ENCODE results near the gene SYT17.

Gene SYT17

GRCh38 chr16:19213885-19214284 lies 45.8 kb downstream of the SYT17 start:
- DNase-seq: no peak

GRCh38 chr16:19215705-19216104 lies 47.7 kb downstream of the SYT17 start:
- DNase-seq: no peak

- DNase-seq: peak in 10 of 58 donors; percentile 8 to 48 (median 16)
Measured at GRCh38 chr16:19218581-19218980, 50.5 kb downstream of the SYT17 start.

DNA sequence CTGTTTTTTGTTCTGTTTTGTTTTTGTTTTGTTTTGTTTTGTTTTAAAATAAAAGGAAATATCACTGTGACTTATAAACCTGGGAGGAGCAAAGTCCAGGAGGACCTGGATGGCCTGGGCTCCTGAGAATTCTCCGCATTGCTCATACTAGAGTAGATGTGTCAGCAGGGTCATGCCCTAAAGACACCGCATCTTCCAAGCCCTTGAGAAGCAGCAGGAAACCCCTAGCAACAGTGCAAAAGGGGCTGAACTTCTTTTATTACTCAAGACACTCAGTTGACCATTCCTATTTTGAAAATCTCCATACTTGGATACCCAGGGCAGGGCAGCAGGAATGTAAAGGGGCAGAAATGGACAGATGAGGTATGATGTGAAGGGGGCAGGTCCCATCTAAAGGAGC lies 51.8 kb downstream of the SYT17 start:
- no peak for DNase-seq

GRCh38 chr16:19223235-19224170 lies 55.5 kb downstream of the SYT17 start:
- DNase-seq: no peak

DNA sequence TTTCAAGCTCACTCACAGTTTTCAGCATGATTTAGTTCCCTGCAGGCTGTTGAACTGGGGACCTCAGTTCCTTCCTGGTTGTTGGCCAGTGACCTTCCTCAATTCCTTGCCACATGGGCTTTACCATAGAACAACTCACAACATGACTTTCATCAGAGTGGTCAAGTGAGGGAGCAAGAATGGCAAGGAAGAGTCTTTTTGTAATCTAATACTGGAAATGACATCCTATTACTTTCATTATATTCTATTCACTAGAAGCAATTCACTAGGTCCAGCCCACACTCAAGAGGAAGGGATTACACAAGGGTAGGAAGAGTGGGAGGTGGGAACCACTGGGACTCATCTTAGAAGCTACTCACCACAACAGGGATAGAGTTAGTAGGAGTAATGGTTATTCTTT lies 57.6 kb downstream of the SYT17 start:
- DNase-seq: no peak

DNA sequence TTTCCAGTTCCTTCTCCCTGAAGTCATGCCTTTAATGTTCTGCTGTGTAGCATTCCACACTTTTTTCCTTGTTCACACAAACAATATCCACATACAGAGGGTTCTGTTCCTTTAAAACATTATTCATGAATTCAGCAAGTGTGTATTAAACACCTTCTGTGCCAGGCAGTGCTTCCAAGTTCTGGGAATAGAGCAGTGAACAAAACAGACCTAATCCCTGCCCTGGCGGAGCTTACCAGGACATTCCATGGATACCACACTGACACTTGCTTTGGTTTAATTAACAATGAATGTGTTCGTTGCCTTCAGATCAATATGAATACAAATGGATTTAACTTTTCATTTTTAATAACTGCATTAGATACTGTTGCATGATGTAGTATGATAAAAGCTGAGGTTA lies 59.6 kb downstream of the SYT17 start:
- peak in 7 of 58 donors; percentile 13 to 48 (median 21) for DNase-seq

DNA sequence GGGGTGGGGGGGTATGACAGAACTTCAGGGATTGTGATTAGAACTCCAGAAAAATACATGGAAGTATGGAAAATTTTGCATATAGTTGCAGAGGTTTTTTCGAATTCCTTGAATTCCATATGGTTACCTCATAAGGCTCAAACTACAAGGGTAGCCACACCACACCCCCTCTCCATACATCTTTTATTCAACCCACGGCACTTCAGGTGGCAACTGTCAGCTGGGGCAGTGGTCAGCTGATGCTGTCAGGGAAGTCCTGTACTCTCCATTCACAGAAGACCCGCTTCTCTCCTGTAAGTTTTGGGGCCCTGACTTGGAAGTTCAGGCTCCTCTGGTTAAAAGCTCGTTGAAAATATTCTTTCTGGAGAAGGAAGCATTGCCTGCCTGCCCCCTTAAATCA lies 60.0 kb downstream of the SYT17 start:
- no peak for DNase-seq

- no peak for DNase-seq
Measured at GRCh38 chr16:19228575-19228974, 60.5 kb downstream of the SYT17 start.

GRCh38 chr16:19230575-19230974 lies 62.5 kb downstream of the SYT17 start:
- no peak for DNase-seq

GRCh38 chr16:19231881-19232280 lies 63.8 kb downstream of the SYT17 start:
- no peak for DNase-seq

- no peak for DNase-seq
Measured at GRCh38 chr16:19232988-19233387, 64.9 kb downstream of the SYT17 start.

DNA sequence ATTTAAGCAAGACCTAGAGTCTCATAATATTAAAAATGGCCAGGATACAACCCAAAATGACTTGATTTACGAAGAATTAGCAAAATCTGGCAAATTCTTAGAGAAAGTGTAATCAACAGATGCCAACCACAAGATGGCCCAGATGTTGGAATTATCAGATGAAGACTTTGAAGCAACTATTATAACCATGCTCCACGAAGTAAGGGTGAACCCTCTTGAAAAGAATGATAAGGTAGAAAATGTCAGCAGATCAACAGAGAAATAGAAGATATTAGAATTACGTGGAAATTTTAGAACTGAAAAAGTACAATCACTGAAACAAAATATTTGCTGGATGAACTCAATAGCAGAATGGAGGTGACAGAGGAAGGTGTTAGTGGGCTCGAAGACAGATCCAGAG lies 67.4 kb downstream of the SYT17 start:
- DNase-seq: no peak

DNA sequence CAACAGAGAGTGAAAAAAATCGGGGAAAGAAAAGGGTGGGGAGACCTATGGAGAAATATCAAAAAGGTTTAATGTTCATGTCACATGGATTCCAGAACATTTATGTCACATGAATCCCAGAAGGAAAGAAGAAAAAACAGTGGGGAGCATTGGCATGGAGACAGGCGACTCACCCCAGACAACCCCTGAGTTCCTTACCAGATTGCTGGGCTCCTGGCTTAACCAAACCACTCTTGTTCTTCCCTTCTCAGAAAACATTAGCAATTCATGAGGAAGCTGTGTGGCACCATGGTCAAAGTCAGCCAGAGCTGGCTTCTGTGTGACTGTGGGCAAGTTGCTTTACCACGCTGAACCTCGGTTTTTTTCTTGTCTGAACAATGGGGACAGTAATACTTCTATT lies 67.8 kb downstream of the SYT17 start:
- no peak for DNase-seq

DNA sequence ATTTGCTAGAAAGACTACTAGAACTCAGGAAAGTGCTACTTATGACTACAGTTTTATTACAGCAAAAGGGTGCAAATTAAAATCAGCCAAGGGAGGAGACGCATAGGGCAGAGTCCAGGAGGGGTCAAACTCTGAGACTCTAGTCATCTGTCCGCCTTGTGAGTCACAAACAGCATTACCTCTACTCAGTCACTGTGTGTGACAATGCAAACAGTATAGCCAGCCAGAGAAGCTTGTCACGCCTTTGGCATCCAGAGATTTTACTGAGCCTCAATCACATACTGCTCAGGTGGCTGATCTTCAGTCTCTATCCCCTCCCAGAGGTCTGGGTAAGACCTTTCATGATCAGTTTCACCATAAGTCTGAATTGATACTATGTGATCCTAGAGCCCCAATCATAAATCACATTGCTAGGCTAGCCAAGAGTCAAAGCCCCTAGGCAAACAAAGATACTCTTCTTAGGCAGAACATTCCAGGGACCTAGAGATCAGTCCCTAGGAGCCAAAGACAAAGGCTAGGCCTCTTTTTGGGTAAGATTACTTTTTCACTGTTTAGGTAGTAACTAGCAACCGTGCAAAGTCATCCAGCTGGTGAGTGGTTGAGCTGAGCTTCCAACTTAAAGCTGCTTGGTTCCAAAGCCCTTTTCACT lies 68.6 kb downstream of the SYT17 start:
- no peak for DNase-seq

DNA sequence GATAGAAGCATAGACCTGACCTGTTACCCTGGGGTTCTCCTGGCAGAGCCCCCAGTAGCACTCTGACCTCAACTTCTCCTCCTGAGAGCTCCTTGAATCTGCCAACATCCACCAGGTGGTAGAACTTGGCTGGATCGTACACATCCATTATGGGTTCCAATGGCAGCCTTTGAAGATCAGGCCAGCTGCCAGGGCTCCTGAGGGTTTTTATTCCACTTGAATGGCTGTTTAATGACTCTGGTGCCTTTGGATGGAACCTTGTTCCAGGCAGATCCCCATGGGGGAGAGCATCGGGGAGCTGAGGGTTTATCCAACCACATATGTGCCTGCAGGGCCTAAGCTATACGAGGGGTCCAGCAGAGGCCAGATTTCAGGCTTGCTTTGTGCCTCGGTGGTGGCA lies 70.4 kb downstream of the SYT17 start:
- peak in 7 of 58 donors; percentile 7 to 34 (median 15) for DNase-seq

GRCh38 chr16:19239511-19240155 lies 71.6 kb downstream of the SYT17 start:
- DNase-seq: no peak

- no peak for DNase-seq
Measured at GRCh38 chr16:19240494-19240893, 72.5 kb downstream of the SYT17 start.

GRCh38 chr16:19241512-19241911 lies 73.5 kb downstream of the SYT17 start:
- DNase-seq: no peak

DNA sequence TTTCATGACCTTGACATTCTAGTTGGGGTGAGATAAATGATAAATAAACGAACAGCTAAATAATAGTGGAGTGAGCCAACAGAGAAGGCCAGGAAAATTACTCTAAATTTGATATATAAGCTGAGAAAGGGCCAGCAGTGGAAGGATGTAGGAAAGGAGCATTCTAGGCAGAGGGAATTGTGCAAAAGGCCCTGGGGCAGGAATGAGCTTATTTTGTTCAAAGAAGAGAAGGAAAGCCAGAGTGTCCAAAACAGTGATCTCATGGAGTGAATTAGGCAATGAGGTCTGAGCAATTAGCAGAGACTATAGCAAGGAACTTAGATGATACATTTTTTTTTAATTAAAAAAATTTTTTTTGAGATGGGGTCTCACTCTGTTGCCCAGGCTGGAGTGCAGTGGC lies 74.1 kb downstream of the SYT17 start:
- DNase-seq: no peak

DNA sequence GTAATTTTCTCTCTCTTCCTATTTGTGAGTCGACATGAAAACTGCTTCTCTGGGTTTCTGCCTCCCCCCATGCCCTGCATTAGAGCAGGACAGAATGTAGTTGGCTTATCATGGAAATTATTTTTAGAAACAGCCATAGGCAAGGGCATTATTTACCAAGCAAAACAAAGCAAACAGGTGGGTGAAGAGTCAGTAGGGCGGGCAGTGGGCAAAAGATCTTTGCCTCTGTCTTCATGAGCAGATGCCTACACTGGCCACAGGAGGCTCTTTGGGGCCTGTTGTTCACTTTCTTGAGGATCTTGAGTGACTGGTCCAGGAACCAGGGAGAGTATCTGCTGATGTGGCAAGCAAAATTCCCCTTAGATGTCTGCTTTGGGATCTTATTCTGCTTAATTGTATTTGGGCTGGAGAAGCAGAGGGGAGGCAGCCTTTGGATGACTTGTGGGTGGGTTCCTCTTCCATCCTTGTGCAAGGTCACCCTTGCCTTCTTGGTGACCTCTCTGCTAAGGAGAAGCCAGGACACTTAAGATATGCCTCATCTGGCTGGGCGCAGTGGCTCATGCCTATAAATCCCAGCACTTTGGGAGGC lies 75.0 kb downstream of the SYT17 start:
- peak in 2 of 58 donors; percentile 13 to 31 for DNase-seq

Data from anterior cingulate cortex (tissue), 58 donors.